ENCODE results near the gene KIRREL1. TPM values are rescaled to one million over a fixed set of nuclear protein-coding genes. Genes with fewer than 3 reads are reported as not detected.
A peak's percentile ranks its signal among the peaks of the same experiment; 100 is the strongest.

The KIRREL1 gene
- total and polyA plus RNA-seq, 9 donors: 21.6 to 55.3 (median 37.3) TPM

GRCh38 chr1:158027508-158027907 lies 34.1 kb downstream of the KIRREL1 start:
- H3K4me1 ChIP-seq (ENCODE audit: control insufficient read depth, insufficient read depth, low read length): peaks cover 23% of the 10 kb centered on the region
- H3K36me3 ChIP-seq (ENCODE audit: control insufficient read depth, insufficient read depth, low read length): peaks cover 15% of the 10 kb centered on the region
- no peaks in the 10 kb centered on the region for H3K9me3 ChIP-seq (replicated peaks; ENCODE audit: control insufficient read depth, low read depth, low read length)
- WGBS (ENCODE audit: insufficient coverage): no CpG with 5 or more reads among the region's 2 CpGs
- no peak overlapping the region for H3K27ac ChIP-seq (ENCODE audit: low read length)
- no peaks in the 10 kb centered on the region for H3K27me3 ChIP-seq (ENCODE audit: control insufficient read depth, insufficient read depth, low read length)
- no peak overlapping the region for H3K4me3 ChIP-seq (ENCODE audit: low read length)
- no peak for DNase-seq

GRCh38 chr1:158028969-158029368 lies 35.5 kb downstream of the KIRREL1 start:
- DNase-seq: no peak
- Histone ChIP-seq H3K27me3 (ENCODE audit: control insufficient read depth, insufficient read depth, low read length) (no peaks in the 10 kb centered on the region), H3K27ac (ENCODE audit: low read length) (no peak overlapping the region), H3K4me1 (ENCODE audit: control insufficient read depth, insufficient read depth, low read length) (peaks cover 16% of the 10 kb centered on the region), H3K4me3 (ENCODE audit: low read length) (no peak overlapping the region), H3K9me3 (replicated peaks; ENCODE audit: control insufficient read depth, low read depth, low read length) (no peaks in the 10 kb centered on the region), H3K36me3 (ENCODE audit: control insufficient read depth, insufficient read depth, low read length) (peaks cover 15% of the 10 kb centered on the region)
- no CpG with 5 or more reads among the region's 4 CpGs for WGBS (ENCODE audit: insufficient coverage)

GRCh38 chr1:158035014-158035413 lies 41.6 kb downstream of the KIRREL1 start:
- peaks cover 15% of the 10 kb centered on the region for H3K4me1 ChIP-seq (ENCODE audit: control insufficient read depth, insufficient read depth, low read length)
- no peak for DNase-seq
- WGBS (ENCODE audit: insufficient coverage): no CpG with 5 or more reads among the region's 3 CpGs
- no peak overlapping the region for H3K27ac ChIP-seq (ENCODE audit: low read length)
- no peaks in the 10 kb centered on the region for H3K27me3 ChIP-seq (ENCODE audit: control insufficient read depth, insufficient read depth, low read length)
- H3K4me3 ChIP-seq (ENCODE audit: low read length): no peak overlapping the region
- H3K9me3 ChIP-seq (replicated peaks; ENCODE audit: control insufficient read depth, low read depth, low read length): no peaks in the 10 kb centered on the region
- peaks cover 15% of the 10 kb centered on the region for H3K36me3 ChIP-seq (ENCODE audit: control insufficient read depth, insufficient read depth, low read length)

GRCh38 chr1:158035976-158036583 lies 42.6 kb downstream of the KIRREL1 start:
- Histone ChIP-seq H3K4me3 (ENCODE audit: low read length) (no peak overlapping the region), H3K27ac (ENCODE audit: low read length) (no peak overlapping the region), H3K27me3 (ENCODE audit: control insufficient read depth, insufficient read depth, low read length) (no peaks in the 10 kb centered on the region), H3K9me3 (replicated peaks; ENCODE audit: control insufficient read depth, low read depth, low read length) (no peaks in the 10 kb centered on the region), H3K4me1 (ENCODE audit: control insufficient read depth, insufficient read depth, low read length) (peaks cover 15% of the 10 kb centered on the region), H3K36me3 (ENCODE audit: control insufficient read depth, insufficient read depth, low read length) (peaks cover 10% of the 10 kb centered on the region)
- WGBS (ENCODE audit: insufficient coverage): 68% methylated on average over 4 of the region's 8 CpGs
- peak; percentile 65 for DNase-seq

GRCh38 chr1:158037008-158037865 lies 43.8 kb downstream of the KIRREL1 start:
- H3K27me3 ChIP-seq (ENCODE audit: control insufficient read depth, insufficient read depth, low read length): no peaks in the 10 kb centered on the region
- no peaks in the 10 kb centered on the region for H3K9me3 ChIP-seq (replicated peaks; ENCODE audit: control insufficient read depth, low read depth, low read length)
- 78% methylated on average over 12 of the region's 17 CpGs for WGBS (ENCODE audit: insufficient coverage)
- no peak overlapping the region for H3K4me3 ChIP-seq (ENCODE audit: low read length)
- H3K36me3 ChIP-seq (ENCODE audit: control insufficient read depth, insufficient read depth, low read length): peaks cover 2% of the 10 kb centered on the region
- DNase-seq: no peak
- H3K27ac ChIP-seq (ENCODE audit: low read length): no peak overlapping the region
- peaks cover 15% of the 10 kb centered on the region for H3K4me1 ChIP-seq (ENCODE audit: control insufficient read depth, insufficient read depth, low read length)

- WGBS (ENCODE audit: insufficient coverage): 32% methylated on average over 8 of the region's 9 CpGs
- no peak for DNase-seq
- peaks cover 15% of the 10 kb centered on the region for H3K4me1 ChIP-seq (ENCODE audit: control insufficient read depth, insufficient read depth, low read length)
- no peaks in the 10 kb centered on the region for H3K36me3 ChIP-seq (ENCODE audit: control insufficient read depth, insufficient read depth, low read length)
- H3K27me3 ChIP-seq (ENCODE audit: control insufficient read depth, insufficient read depth, low read length): no peaks in the 10 kb centered on the region
- no peaks in the 10 kb centered on the region for H3K9me3 ChIP-seq (replicated peaks; ENCODE audit: control insufficient read depth, low read depth, low read length)
- no peak overlapping the region for H3K4me3 ChIP-seq (ENCODE audit: low read length)
- no peak overlapping the region for H3K27ac ChIP-seq (ENCODE audit: low read length)
These were observed 44.5 kb downstream of the KIRREL1 start for GRCh38 chr1:158037866-158038359.

GRCh38 chr1:158038793-158039192 lies 45.3 kb downstream of the KIRREL1 start:
- DNase-seq: no peak
- WGBS (ENCODE audit: insufficient coverage): 71% methylated on average over 8 of the region's 8 CpGs

GRCh38 chr1:158039380-158039779 lies 45.9 kb downstream of the KIRREL1 start:
- no peaks in the 10 kb centered on the region for H3K27me3 ChIP-seq (ENCODE audit: control insufficient read depth, insufficient read depth, low read length)
- H3K4me3 ChIP-seq (ENCODE audit: low read length): no peak overlapping the region
- no peak for DNase-seq
- H3K36me3 ChIP-seq (ENCODE audit: control insufficient read depth, insufficient read depth, low read length): no peaks in the 10 kb centered on the region
- H3K9me3 ChIP-seq (replicated peaks; ENCODE audit: control insufficient read depth, low read depth, low read length): no peaks in the 10 kb centered on the region
- no peak overlapping the region for H3K27ac ChIP-seq (ENCODE audit: low read length)
- WGBS (ENCODE audit: insufficient coverage): 46% methylated on average over 3 of the region's 5 CpGs
- H3K4me1 ChIP-seq (ENCODE audit: control insufficient read depth, insufficient read depth, low read length): peaks cover 19% of the 10 kb centered on the region

More at GRCh38 chr1:158038793-158039192, 45.3 kb downstream of the KIRREL1 start:
- no peak overlapping the region for H3K4me3 ChIP-seq (ENCODE audit: low read length)
- H3K4me1 ChIP-seq (ENCODE audit: control insufficient read depth, insufficient read depth, low read length): peaks cover 19% of the 10 kb centered on the region
- H3K27ac ChIP-seq (ENCODE audit: low read length): no peak overlapping the region
- H3K27me3 ChIP-seq (ENCODE audit: control insufficient read depth, insufficient read depth, low read length): no peaks in the 10 kb centered on the region
- no peaks in the 10 kb centered on the region for H3K9me3 ChIP-seq (replicated peaks; ENCODE audit: control insufficient read depth, low read depth, low read length)
- no peaks in the 10 kb centered on the region for H3K36me3 ChIP-seq (ENCODE audit: control insufficient read depth, insufficient read depth, low read length)

GRCh38 chr1:158040323-158040722 lies 46.9 kb downstream of the KIRREL1 start:
- Histone ChIP-seq H3K4me3 (ENCODE audit: low read length) (no peak overlapping the region), H3K36me3 (ENCODE audit: control insufficient read depth, insufficient read depth, low read length) (no peaks in the 10 kb centered on the region), H3K9me3 (replicated peaks; ENCODE audit: control insufficient read depth, low read depth, low read length) (no peaks in the 10 kb centered on the region), H3K27ac (ENCODE audit: low read length) (no peak overlapping the region), H3K4me1 (ENCODE audit: control insufficient read depth, insufficient read depth, low read length) (peaks cover 22% of the 10 kb centered on the region), H3K27me3 (ENCODE audit: control insufficient read depth, insufficient read depth, low read length) (no peaks in the 10 kb centered on the region)
- DNase-seq: no peak

GRCh38 chr1:158043232-158043631 lies 49.8 kb downstream of the KIRREL1 start:
- no peaks in the 10 kb centered on the region for H3K9me3 ChIP-seq (replicated peaks; ENCODE audit: control insufficient read depth, low read depth, low read length)
- no peak overlapping the region for H3K4me3 ChIP-seq (ENCODE audit: low read length)
- H3K36me3 ChIP-seq (ENCODE audit: control insufficient read depth, insufficient read depth, low read length): no peaks in the 10 kb centered on the region
- DNase-seq: peak; percentile 54
- H3K4me1 ChIP-seq (ENCODE audit: control insufficient read depth, insufficient read depth, low read length): peaks cover 27% of the 10 kb centered on the region
- H3K27ac ChIP-seq (ENCODE audit: low read length): no peak overlapping the region
- 36% methylated on average over 2 of the region's 5 CpGs for WGBS (ENCODE audit: insufficient coverage)
- H3K27me3 ChIP-seq (ENCODE audit: control insufficient read depth, insufficient read depth, low read length): no peaks in the 10 kb centered on the region
